OCI-LY1 (cell line): ENCODE measurements around the gene ZDHHC14.
A peak's percentile ranks its signal among the peaks of the same experiment; 100 is the strongest.

Experiments
- H2AFZ ChIP-seq: fragments of 200-600 bp; sonication (generic), shearing (Covaris generic); 2 replicates; pipeline ENCODE4 v1.6.0; 2014; ENCODE audit warnings: antibody characterized with exemption, mild to moderate bottlenecking, low read length
- H3F3A ChIP-seq: fragments of 200-600 bp; sonication (generic), shearing (Covaris generic); 2 replicates; pipeline ENCODE4 v1.6.0; 2014; ENCODE audit warnings: mild to moderate bottlenecking, antibody characterized with exemption, low read length, moderate library complexity; ENCODE audit not compliant: insufficient read depth
- H3K27ac ChIP-seq: fragments of 200-600 bp; sonication (generic); 2 replicates; pipeline ENCODE4 v1.5.1; 2014; ENCODE audit warnings: low read length, mixed run types, mild to moderate bottlenecking, low read depth; ENCODE audit not compliant: poor library complexity, severe bottlenecking
- H3K27me3 ChIP-seq: fragments of 200-600 bp; sonication (generic); 2 replicates; pipeline ENCODE4 v1.6.0; 2014; ENCODE audit warnings: antibody characterized with exemption, mild to moderate bottlenecking, low read length, moderate library complexity; ENCODE audit not compliant: insufficient read depth
- H3K36me3 ChIP-seq: fragments of 200-600 bp; sonication (generic); 2 replicates; pipeline ENCODE4 v1.6.1; 2014; ENCODE audit warnings: mild to moderate bottlenecking, antibody characterized with exemption, low read length, moderate library complexity, mixed read lengths; ENCODE audit not compliant: insufficient read depth
- H3K4me1 ChIP-seq: fragments of 200-600 bp; sonication (generic); 2 replicates; pipeline ENCODE4 v1.5.1; 2014; ENCODE audit warnings: mild to moderate bottlenecking, low read length, moderate library complexity; ENCODE audit not compliant: insufficient read depth, severe bottlenecking
- H3K4me2 ChIP-seq: fragments of 200-600 bp; sonication (generic), shearing (Covaris generic); 2 replicates; pipeline ENCODE4 v1.6.1; 2014; ENCODE audit warnings: low read length
- H3K4me3 ChIP-seq: fragments of 200-600 bp; sonication (generic); 2 replicates; pipeline ENCODE4 v1.5.1; 2014; ENCODE audit warnings: low read length, low read depth, mild to moderate bottlenecking, mixed read lengths; ENCODE audit not compliant: poor library complexity, severe bottlenecking
- H3K79me2 ChIP-seq: fragments of 200-600 bp; shearing (Covaris generic); 2 replicates; pipeline ENCODE4 v1.6.1; 2016; ENCODE audit warnings: mixed run types, low read length, mixed read lengths; ENCODE audit not compliant: insufficient read depth
- H3K9ac ChIP-seq: fragments of 200-600 bp; sonication (generic), shearing (Covaris generic); 2 replicates; pipeline ENCODE4 v1.6.1; 2014; ENCODE audit warnings: mild to moderate bottlenecking, low read length, mixed read lengths
- H3K9me2 ChIP-seq: fragments of 200-600 bp; sonication (generic), shearing (Covaris generic); 2 replicates; pipeline ENCODE4 v1.6.1; 2014; ENCODE audit warnings: low read depth, mild to moderate bottlenecking, low read length, mixed read lengths
- H3K9me3 ChIP-seq: fragments of 200-600 bp; shearing (Covaris generic); 2 replicates; pipeline ENCODE4 v1.6.1; 2014; ENCODE audit warnings: low read length, mixed read lengths
- H4K20me1 ChIP-seq: fragments of 200-600 bp; sonication (generic), shearing (Covaris generic); 2 replicates; pipeline ENCODE4 v1.6.0; 2016; ENCODE audit warnings: mild to moderate bottlenecking, low read length; ENCODE audit not compliant: insufficient read depth
- CTCF ChIP-seq: fragments of 200-600 bp; sonication (generic), shearing (Covaris generic); IDR thresholded peaks from 2 replicates; pipeline ENCODE4 v1.5.1; 2017; ENCODE audit warnings: mild to moderate bottlenecking, antibody characterized with exemption, low read length, moderate library complexity, mixed read lengths
- EZH2 ChIP-seq: fragments of 200-600 bp; sonication (generic), shearing (Covaris generic); IDR thresholded peaks from 2 replicates; pipeline ENCODE4 v1.8.0; 2017; ENCODE audit warnings: borderline replicate concordance, mixed run types, mild to moderate bottlenecking, antibody characterized with exemption, low read length, moderate library complexity, mixed read lengths

The ZDHHC14 gene

DNA sequence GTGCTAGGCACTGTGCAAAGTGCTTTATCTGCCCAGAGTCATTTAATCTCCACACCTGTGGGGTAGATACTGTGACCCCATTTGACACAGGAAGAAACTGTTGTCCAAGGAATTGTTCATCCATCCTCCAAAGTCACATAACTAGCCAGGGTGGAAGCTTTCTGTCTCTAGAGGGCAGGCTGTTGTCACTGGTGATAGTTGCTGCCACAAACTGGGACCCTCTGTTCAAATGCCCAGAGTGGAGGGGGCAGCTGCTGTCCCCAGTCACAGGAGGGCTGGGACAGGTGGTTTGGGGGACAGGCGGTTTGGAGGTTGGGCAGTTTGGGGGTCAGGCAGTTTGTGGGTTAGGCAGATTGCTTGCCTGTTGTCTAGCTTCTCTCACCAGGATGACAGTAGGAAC, 41.6 kb upstream of the ZDHHC14 start:
- H3K36me3 ChIP-seq = no peaks in the 10 kb centered on the region
- H3K4me3 ChIP-seq = no peak overlapping the region
- no peaks in the 10 kb centered on the region for H3K9me2 ChIP-seq
- no peaks in the 10 kb centered on the region for H3F3A ChIP-seq
- no peaks in the 10 kb centered on the region for H3K79me2 ChIP-seq
- no peak overlapping the region for H2AFZ ChIP-seq
- H3K9ac ChIP-seq = no peak overlapping the region
- no peaks in the 10 kb centered on the region for H4K20me1 ChIP-seq
- H3K9me3 ChIP-seq = no peaks in the 10 kb centered on the region
- no peak overlapping the region for H3K27ac ChIP-seq
- peaks cover 7% of the 10 kb centered on the region; the same call in 1 of the 2 replicates for H3K27me3 ChIP-seq
- no peak overlapping the region for H3K4me2 ChIP-seq
- peak; percentile 32; the same call in 1 of the 2 replicates for TF ChIP-seq CTCF
- TF ChIP-seq EZH2 = no peak
- no peaks in the 10 kb centered on the region for H3K4me1 ChIP-seq

- no peak overlapping the region for H3K4me2 ChIP-seq
- H3K9ac ChIP-seq = no peak overlapping the region
- no peaks in the 10 kb centered on the region; the same call in 1 of the 2 replicates for H3K27me3 ChIP-seq
- no peaks in the 10 kb centered on the region for H3K9me3 ChIP-seq
- H4K20me1 ChIP-seq = no peaks in the 10 kb centered on the region
- no peaks in the 10 kb centered on the region for H3K9me2 ChIP-seq
- no peaks in the 10 kb centered on the region for H3K4me1 ChIP-seq
- no peak overlapping the region for H3K4me3 ChIP-seq
- H3K36me3 ChIP-seq = no peaks in the 10 kb centered on the region
- H3F3A ChIP-seq = no peaks in the 10 kb centered on the region
- no peaks in the 10 kb centered on the region for H3K79me2 ChIP-seq
- no peak for TF ChIP-seq EZH2
- TF ChIP-seq CTCF = no peak
- H3K27ac ChIP-seq = no peak overlapping the region
- H2AFZ ChIP-seq = no peak overlapping the region
These were observed 37.3 kb upstream of the ZDHHC14 start for GRCh38 chr6:157343732-157344131.

- H3K4me1 ChIP-seq = no peaks in the 10 kb centered on the region
- H3K9me3 ChIP-seq = no peaks in the 10 kb centered on the region
- H2AFZ ChIP-seq = no peak overlapping the region
- no peaks in the 10 kb centered on the region for H4K20me1 ChIP-seq
- no peak overlapping the region for H3K27ac ChIP-seq
- no peak overlapping the region for H3K9ac ChIP-seq
- H3K4me2 ChIP-seq = no peak overlapping the region
- H3K9me2 ChIP-seq = no peaks in the 10 kb centered on the region
- TF ChIP-seq CTCF (no peak), EZH2 (no peak)
- no peaks in the 10 kb centered on the region for H3K36me3 ChIP-seq
- H3F3A ChIP-seq = no peaks in the 10 kb centered on the region
- H3K27me3 ChIP-seq = no peaks in the 10 kb centered on the region; the same call in 1 of the 2 replicates
- H3K4me3 ChIP-seq = no peak overlapping the region
- no peaks in the 10 kb centered on the region for H3K79me2 ChIP-seq
These were observed 34.6 kb upstream of the ZDHHC14 start for GRCh38 chr6:157346373-157346772.
